ENCODE data around the gene IDUA. TPM values are rescaled to one million over a fixed set of nuclear protein-coding genes. Genes with fewer than 3 reads are reported as not detected.

IDUA gene
- total RNA-seq, 3 donors from 2014 or later (not counting 1 experiment from before 2014, with no cell fraction given), result 38.7 to 43.6 (median 43.0) TPM

DNA sequence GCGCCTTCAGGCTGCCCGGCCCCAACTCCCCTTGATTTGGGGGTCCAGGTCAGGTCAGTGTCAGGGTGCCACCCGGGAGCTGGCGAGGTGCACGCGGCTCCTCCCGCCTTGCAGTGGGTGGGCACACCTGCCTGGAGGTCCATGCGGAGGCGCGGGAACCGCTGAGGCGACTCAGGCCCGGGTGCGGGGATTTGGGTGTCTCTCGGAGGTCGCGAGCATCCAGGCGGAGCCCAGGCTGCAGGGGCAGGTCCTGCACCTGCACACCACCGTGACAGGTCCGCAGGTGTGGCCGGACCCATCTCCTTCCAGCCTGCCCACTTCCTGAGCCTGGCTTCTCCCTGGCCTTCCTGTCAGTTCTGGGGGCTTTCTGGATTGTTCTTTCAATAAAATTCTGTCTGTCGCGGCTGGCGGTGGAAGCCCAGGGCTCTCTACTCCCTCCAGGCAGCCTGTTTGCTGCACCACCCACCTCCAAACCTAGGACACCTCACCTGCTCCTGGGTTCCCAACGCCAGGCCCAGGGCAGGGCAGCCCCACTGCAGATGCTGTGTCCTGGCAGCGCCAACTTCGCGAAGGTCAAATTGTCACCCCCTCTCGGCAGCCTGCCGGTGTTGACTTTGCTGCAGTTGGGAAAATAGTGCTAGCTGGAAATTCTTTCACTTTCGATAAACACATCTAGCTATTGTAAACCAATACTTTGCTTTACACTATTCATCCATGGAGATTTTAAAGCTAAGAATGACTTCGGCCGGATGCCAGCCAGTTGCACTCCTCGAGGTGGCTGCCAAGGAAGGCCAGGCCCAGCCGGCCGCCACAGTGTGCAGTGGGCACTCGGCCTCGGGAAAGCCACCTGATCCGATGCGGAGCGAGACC lies 60.5 kb downstream of the IDUA start:
- no peaks in the 10 kb centered on the region for H3K9me3 ChIP-seq (ENCODE audit: control insufficient read depth, insufficient read depth, low read length)
- no peaks in the 10 kb centered on the region for H3K36me3 ChIP-seq (ENCODE audit: control insufficient read depth, insufficient read depth, low read length)
- intact Hi-C loops (cut with micrococcal nuclease), result no loop called here
- Mint-ChIP-seq H3K9me3 (no peaks in the 10 kb centered on the region), H3K27ac (no peak overlapping the region), H3K4me1 (peaks cover 0 to 4% of the 10 kb centered on the region in 2 donors), H3K27me3 (ENCODE audit: low read depth in 2 of 2) (peaks cover 28 to 32% of the 10 kb centered on the region in 2 donors), H3K4me3 (no peak overlapping the region), H3K36me3 (no peaks in the 10 kb centered on the region)
- TF ChIP-seq CTCF (IDR thresholded peaks at IDR 0.05), result no peak
- H3K4me3 ChIP-seq (ENCODE audit: low read length), result no peak overlapping the region
- no peak overlapping the region for H3K27ac ChIP-seq (ENCODE audit: low read length)
- WGBS (ENCODE audit: insufficient coverage), result 82% methylated on average over 41 of the region's 41 CpGs
- DNase-seq, result peak in 1 of 2 donors; percentile 15
- no peak for ATAC-seq
- H3K4me1 ChIP-seq (ENCODE audit: control insufficient read depth, insufficient read depth, low read length), result no peaks in the 10 kb centered on the region
- H3K27me3 ChIP-seq (ENCODE audit: control insufficient read depth, insufficient read depth, low read length), result peaks cover 6% of the 10 kb centered on the region

DNA sequence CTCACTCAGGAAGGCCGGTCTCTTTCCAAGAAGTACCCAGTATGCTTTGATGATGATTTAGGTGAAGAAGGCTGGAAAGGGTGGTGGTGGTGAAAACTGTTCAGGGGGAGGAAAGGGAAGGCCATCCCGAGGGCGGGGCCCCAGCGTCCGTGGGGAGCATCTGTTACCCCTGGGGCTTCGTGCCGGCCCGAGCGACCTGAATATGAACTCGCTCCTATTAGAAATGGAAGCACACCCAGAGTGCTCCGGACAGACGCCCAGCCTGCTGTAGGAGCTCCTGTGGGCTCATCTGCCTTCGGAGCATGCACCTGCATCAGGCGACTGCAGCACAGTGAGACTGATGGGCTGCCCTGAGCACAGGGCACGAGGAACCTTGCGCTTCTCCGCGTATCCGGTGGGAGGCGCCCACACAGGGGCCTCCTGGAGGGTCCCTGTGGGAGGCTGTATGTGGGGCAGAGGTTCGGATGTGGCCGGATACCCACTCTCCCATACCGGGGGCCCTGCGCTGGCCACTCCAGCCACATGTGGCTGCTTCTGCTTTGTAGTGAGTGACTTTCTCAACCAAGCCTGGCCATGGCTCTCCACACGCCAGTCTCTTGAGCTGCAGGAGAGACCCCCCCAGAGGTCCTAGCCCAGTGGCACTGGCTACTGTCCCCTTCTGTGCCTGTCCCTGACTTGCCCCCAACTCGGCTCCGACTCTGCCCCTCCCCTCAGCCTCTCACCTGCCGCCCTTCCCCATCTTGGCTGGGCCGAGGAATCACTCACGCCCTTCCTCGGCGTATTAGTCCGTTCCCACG lies 61.3 kb downstream of the IDUA start:
- ATAC-seq (no peak), DNase-seq (peak in 1 of 2 donors; percentile 14)
- Histone ChIP-seq H3K27me3 (ENCODE audit: control insufficient read depth, insufficient read depth, low read length) (peaks cover 6% of the 10 kb centered on the region), H3K4me1 (ENCODE audit: control insufficient read depth, insufficient read depth, low read length) (no peaks in the 10 kb centered on the region), H3K36me3 (ENCODE audit: control insufficient read depth, insufficient read depth, low read length) (no peaks in the 10 kb centered on the region), H3K4me3 (ENCODE audit: low read length) (no peak overlapping the region), H3K9me3 (ENCODE audit: control insufficient read depth, insufficient read depth, low read length) (no peaks in the 10 kb centered on the region), H3K27ac (ENCODE audit: low read length) (no peak overlapping the region)
- H3K4me3 Mint-ChIP-seq, result no peak overlapping the region
- peaks cover 26 to 32% of the 10 kb centered on the region in 2 donors for H3K27me3 Mint-ChIP-seq (ENCODE audit: low read depth in 2 of 2)
- no peaks in the 10 kb centered on the region for H3K9me3 Mint-ChIP-seq
- H3K36me3 Mint-ChIP-seq, result no peaks in the 10 kb centered on the region
- intact Hi-C loops (cut with micrococcal nuclease), result no loop called here
- H3K4me1 Mint-ChIP-seq, result peaks cover 0 to 3% of the 10 kb centered on the region in 2 donors
- H3K27ac Mint-ChIP-seq, result no peak overlapping the region
- WGBS (ENCODE audit: insufficient coverage), result 93% methylated on average over 34 of the region's 34 CpGs
- TF ChIP-seq CTCF (IDR thresholded peaks at IDR 0.05), result no peak

- Mint-ChIP-seq H3K4me3 (no peak overlapping the region), H3K9me3 (no peaks in the 10 kb centered on the region), H3K36me3 (no peaks in the 10 kb centered on the region), H3K27me3 (ENCODE audit: low read depth in 2 of 2) (peaks cover 24 to 32% of the 10 kb centered on the region in 2 donors), H3K27ac (no peak overlapping the region), H3K4me1 (no peaks in the 10 kb centered on the region)
- intact Hi-C loops (cut with micrococcal nuclease), result no loop called here
- H3K4me3 ChIP-seq (ENCODE audit: low read length), result no peak overlapping the region
- DNase-seq (peak in 1 of 2 donors; percentile 10), ATAC-seq (peak in 1 of 3 donors; percentile 35)
- no peaks in the 10 kb centered on the region for H3K9me3 ChIP-seq (ENCODE audit: control insufficient read depth, insufficient read depth, low read length)
- TF ChIP-seq CTCF (IDR thresholded peaks at IDR 0.05), result no peak
- 64% methylated on average over 16 of the region's 16 CpGs for WGBS (ENCODE audit: insufficient coverage)
- no peak overlapping the region for H3K27ac ChIP-seq (ENCODE audit: low read length)
- peaks cover 6% of the 10 kb centered on the region for H3K27me3 ChIP-seq (ENCODE audit: control insufficient read depth, insufficient read depth, low read length)
- no peaks in the 10 kb centered on the region for H3K36me3 ChIP-seq (ENCODE audit: control insufficient read depth, insufficient read depth, low read length)
- no peaks in the 10 kb centered on the region for H3K4me1 ChIP-seq (ENCODE audit: control insufficient read depth, insufficient read depth, low read length)
Observed at GRCh38 chr4:1048773-1049590, 62.1 kb downstream of the IDUA start.
